Measurements from ENCODE around the gene CABCOCO1.

DNA sequence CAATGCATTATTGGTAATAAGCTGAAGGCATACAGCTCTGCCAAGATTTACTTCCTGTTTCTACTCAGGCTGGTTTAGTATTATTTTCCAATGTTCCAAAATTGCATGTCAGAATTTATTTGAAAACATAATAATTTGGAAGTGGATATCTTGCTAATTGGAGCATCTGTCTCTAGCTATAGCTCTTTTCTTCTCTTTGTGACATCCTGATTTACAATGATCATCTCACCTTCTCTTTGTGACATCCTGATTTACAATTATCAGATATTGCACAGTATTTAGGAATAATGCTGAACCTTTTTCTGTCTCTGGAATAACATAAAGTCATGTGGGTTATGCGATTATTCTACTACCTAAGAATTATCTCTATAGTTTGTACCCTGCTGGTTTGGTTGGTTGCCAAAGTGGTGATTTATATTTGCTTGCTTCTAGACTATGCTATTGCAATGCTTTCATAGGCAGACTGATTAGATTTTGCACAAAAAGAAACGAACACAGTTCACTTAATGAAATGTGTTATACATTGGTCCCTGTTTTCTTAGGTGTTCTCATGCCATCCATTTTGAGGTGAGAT is 44.3 kb upstream of the CABCOCO1 start:
- TF ChIP-seq, protein P1, sequence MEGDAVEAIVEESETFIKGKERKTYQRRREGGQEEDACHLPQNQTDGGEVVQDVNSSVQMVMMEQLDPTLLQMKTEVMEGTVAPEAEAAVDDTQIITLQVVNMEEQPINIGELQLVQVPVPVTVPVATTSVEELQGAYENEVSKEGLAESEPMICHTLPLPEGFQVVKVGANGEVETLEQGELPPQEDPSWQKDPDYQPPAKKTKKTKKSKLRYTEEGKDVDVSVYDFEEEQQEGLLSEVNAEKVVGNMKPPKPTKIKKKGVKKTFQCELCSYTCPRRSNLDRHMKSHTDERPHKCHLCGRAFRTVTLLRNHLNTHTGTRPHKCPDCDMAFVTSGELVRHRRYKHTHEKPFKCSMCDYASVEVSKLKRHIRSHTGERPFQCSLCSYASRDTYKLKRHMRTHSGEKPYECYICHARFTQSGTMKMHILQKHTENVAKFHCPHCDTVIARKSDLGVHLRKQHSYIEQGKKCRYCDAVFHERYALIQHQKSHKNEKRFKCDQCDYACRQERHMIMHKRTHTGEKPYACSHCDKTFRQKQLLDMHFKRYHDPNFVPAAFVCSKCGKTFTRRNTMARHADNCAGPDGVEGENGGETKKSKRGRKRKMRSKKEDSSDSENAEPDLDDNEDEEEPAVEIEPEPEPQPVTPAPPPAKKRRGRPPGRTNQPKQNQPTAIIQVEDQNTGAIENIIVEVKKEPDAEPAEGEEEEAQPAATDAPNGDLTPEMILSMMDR (IDR thresholded peaks at IDR 0.05; ENCODE audit: borderline replicate concordance, extremely low read depth, low read length, poor library complexity, severe bottlenecking), result no peak
- TF ChIP-seq EZH2 (IDR thresholded peaks at IDR 0.05; ENCODE audit: borderline replicate concordance, low read depth, low read length, severe bottlenecking), result no peak

Data from DND-41 (cell line).